Glutamatergic neuron (in vitro differentiated cells): ENCODE data around the gene ZNF385C. TPM values are rescaled to one million over a fixed set of nuclear protein-coding genes. Genes with fewer than 3 reads are reported as not detected.

Experiments
- DNase-seq: peaks from one replicate; pipeline ENCODE4 v3.0.0; 2022
- H3K27ac Mint-ChIP-seq: one replicate; pipeline ENCODE4 v1.8.0; 2020; ENCODE audit warnings: mild to moderate bottlenecking, mixed read lengths, inconsistent platforms; ENCODE audit not compliant: unreplicated experiment
- H3K27me3 Mint-ChIP-seq: one replicate; pipeline ENCODE4 v1.8.0; 2020; ENCODE audit warnings: mild to moderate bottlenecking, moderate library complexity, mixed read lengths, inconsistent platforms; ENCODE audit not compliant: unreplicated experiment
- H3K36me3 Mint-ChIP-seq: one replicate; pipeline ENCODE4 v1.8.0; 2020; ENCODE audit warnings: mild to moderate bottlenecking, mixed read lengths, inconsistent platforms; ENCODE audit not compliant: unreplicated experiment
- H3K4me1 Mint-ChIP-seq: one replicate; pipeline ENCODE4 v1.8.0; 2020; ENCODE audit warnings: mild to moderate bottlenecking, low read depth, mixed read lengths, inconsistent platforms; ENCODE audit not compliant: unreplicated experiment
- H3K4me3 Mint-ChIP-seq: one replicate; pipeline ENCODE4 v1.8.0; 2020; ENCODE audit warnings: mild to moderate bottlenecking, mixed read lengths, inconsistent platforms; ENCODE audit not compliant: unreplicated experiment
- H3K9me3 Mint-ChIP-seq: one replicate; pipeline ENCODE4 v1.8.0; 2020; ENCODE audit warnings: mild to moderate bottlenecking, moderate library complexity, mixed read lengths, inconsistent platforms; ENCODE audit not compliant: unreplicated experiment
- total RNA-seq: library from RNA; stranded (reverse); fragmentation: NEBNext Ultra II Directional; extraction: Animal tissue kit (Norgen Biotek cat#: 25700); gene quantifications from one replicate; pipeline ENCODE4 v1.2.1, GENCODE V29; 2021; ENCODE audit not compliant: unreplicated experiment
- TF ChIP-seq, protein P1 (sequence below): fragments of 200-600 bp; sonication (generic); IDR thresholded peaks from one replicate; pipeline ENCODE4 v1.5.0; 2021; ENCODE audit not compliant: partially characterized antibody, unreplicated experiment

The ZNF385C gene
- total RNA-seq, 1 donor from 2014 or later: 1.5 TPM

DNA sequence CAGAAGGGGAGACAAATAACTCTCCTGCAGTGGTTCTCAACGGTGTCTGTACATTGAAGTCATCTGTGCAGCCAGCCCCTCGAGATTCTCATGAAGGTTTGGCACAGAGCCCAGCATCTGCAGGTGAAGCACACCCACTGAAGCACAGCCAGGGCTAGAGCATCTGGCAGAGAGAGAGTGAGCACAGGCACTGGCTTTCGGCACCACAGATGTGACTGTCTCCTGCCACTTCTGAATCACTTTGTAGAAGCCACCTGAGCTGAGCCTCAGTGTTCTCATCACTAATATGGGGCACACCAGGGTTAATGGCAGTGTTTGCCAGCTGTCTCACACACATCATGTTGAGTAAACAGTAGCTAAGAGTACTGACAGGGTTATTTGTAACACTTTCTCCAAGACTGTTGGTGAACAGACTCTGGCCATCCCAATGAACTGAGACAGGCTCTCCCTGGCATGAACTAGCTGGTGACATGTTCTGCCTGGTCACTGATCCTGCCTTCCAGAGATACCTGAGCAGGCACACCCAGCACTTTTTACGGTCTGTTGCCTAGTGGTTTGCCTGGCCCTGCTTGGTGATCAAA lies 35.3 kb upstream of the ZNF385C start:
- H3K4me1 Mint-ChIP-seq: peaks cover 26% of the 10 kb centered on the region
- H3K27me3 Mint-ChIP-seq: peaks cover 2% of the 10 kb centered on the region
- no peak overlapping the region for H3K4me3 Mint-ChIP-seq
- TF ChIP-seq, protein P1, sequence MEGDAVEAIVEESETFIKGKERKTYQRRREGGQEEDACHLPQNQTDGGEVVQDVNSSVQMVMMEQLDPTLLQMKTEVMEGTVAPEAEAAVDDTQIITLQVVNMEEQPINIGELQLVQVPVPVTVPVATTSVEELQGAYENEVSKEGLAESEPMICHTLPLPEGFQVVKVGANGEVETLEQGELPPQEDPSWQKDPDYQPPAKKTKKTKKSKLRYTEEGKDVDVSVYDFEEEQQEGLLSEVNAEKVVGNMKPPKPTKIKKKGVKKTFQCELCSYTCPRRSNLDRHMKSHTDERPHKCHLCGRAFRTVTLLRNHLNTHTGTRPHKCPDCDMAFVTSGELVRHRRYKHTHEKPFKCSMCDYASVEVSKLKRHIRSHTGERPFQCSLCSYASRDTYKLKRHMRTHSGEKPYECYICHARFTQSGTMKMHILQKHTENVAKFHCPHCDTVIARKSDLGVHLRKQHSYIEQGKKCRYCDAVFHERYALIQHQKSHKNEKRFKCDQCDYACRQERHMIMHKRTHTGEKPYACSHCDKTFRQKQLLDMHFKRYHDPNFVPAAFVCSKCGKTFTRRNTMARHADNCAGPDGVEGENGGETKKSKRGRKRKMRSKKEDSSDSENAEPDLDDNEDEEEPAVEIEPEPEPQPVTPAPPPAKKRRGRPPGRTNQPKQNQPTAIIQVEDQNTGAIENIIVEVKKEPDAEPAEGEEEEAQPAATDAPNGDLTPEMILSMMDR: no peak
- peaks cover 4% of the 10 kb centered on the region for H3K36me3 Mint-ChIP-seq
- H3K27ac Mint-ChIP-seq: no peak overlapping the region
- no peak for DNase-seq
- H3K9me3 Mint-ChIP-seq: no peaks in the 10 kb centered on the region

DNA sequence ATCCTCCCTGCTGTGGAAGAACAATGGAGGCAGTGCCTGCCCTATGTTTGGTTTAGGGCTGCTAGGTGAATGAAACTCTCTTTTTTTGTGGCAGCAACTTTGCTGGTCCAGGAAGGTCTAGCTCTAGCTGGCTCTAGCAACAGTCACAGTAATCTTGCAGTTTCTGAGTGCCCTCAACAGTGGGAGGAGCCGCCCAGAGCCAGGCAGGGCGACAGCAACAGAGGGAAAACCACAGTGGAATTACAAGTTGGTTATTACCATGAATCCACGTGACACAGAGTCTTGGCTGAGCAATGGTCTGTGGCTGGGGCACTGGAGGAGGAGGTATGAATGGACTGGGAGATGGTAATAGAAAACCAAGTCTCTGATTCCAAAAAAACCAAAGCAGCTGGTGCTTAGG lies 34.7 kb upstream of the ZNF385C start:
- H3K4me3 Mint-ChIP-seq: no peak overlapping the region

DNA sequence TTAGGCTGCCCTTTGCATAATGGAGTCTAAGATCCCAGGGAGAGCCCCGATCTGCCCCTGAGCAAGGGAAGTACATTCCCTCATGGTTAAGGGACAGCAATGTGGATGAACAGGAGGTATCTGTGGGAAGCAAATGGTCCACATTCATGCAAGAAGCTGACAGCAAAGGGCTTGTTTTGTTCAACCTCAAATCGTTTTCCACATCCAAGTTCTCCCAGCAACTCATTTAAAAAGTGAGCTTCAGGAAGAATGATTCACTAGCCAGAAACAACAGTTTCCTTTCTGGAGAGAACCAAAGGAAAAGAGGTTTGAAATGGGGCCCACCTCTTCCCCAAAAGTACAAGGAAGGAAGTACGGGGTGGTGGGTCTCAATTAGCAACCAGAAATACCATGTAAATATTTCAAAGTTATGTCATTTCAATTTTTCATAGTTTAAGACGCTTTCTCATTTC lies 33.7 kb upstream of the ZNF385C start:
- TF ChIP-seq, protein P1: no peak
- Mint-ChIP-seq H3K36me3 (peaks cover 4% of the 10 kb centered on the region), H3K9me3 (no peaks in the 10 kb centered on the region), H3K27ac (no peak overlapping the region), H3K4me3 (no peak overlapping the region), H3K4me1 (peaks cover 24% of the 10 kb centered on the region), H3K27me3 (peaks cover 2% of the 10 kb centered on the region)
- DNase-seq: no peak

More for the DNA sequence above, 34.7 kb upstream of the ZNF385C start:
- Mint-ChIP-seq H3K9me3 (no peaks in the 10 kb centered on the region), H3K27ac (no peak overlapping the region), H3K36me3 (peaks cover 4% of the 10 kb centered on the region), H3K27me3 (peaks cover 2% of the 10 kb centered on the region), H3K4me1 (peaks cover 24% of the 10 kb centered on the region)
- no peak for DNase-seq
- TF ChIP-seq, protein P1: no peak

DNA sequence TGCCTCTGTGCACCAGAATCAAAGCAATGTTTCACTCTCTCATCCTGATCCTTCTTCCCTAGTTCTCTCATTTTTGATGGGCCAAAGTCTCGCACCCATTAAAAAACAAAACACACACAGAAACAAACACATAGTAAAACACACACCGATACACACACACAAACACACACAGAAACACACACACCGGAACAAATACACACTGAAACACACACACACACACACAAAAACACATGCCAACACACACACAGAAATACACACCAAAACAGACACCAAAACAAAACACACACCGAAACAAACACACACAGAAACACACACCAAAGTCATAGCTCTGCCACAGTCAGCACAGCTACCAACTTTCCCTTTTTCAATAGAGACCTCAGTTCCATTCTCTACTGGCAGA lies 33.0 kb upstream of the ZNF385C start:
- TF ChIP-seq, protein P1: no peak
- peaks cover 4% of the 10 kb centered on the region for H3K36me3 Mint-ChIP-seq
- no peak overlapping the region for H3K27ac Mint-ChIP-seq
- no peak for DNase-seq
- peaks cover 24% of the 10 kb centered on the region for H3K4me1 Mint-ChIP-seq
- H3K4me3 Mint-ChIP-seq: peak overlapping the region; percentile 16
- peaks cover 3% of the 10 kb centered on the region for H3K27me3 Mint-ChIP-seq
- H3K9me3 Mint-ChIP-seq: no peaks in the 10 kb centered on the region

DNA sequence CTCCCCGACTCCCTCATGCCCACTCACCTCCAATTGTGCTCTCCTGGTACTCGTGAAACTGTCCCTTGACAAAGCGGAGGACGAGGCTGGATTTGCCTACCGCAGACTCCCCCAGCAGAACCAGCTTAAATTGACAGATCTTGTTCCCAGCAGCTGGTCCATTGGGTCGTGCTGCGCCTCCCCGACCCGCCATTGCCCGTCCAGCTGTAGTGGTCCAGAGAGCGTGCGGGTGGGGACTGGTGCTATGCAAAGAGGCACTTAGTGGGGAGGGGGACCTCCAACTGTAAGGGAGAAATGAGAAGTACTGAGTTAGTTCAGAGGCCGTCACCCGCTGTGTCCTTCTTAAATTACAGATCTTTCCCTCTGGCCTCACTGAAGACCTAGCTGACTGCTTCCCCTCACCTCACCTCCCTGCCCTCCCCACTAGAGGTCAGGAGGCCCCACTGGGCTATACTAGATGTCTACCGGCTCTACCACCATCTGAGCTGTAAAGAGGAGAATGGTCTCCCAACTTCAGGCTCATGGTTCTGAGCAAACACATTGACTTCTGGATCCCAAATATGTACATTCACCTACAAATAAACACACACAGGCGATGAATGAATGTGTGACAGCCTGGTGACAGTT lies 32.1 kb upstream of the ZNF385C start:
- H3K4me3 Mint-ChIP-seq: no peak overlapping the region
- DNase-seq: no peak

More for the DNA sequence above, 32.1 kb upstream of the ZNF385C start:
- H3K27me3 Mint-ChIP-seq: peaks cover 5% of the 10 kb centered on the region
- no peak overlapping the region for H3K27ac Mint-ChIP-seq
- H3K36me3 Mint-ChIP-seq: peaks cover 4% of the 10 kb centered on the region
- TF ChIP-seq, protein P1: no peak
- peaks cover 24% of the 10 kb centered on the region for H3K4me1 Mint-ChIP-seq
- no peaks in the 10 kb centered on the region for H3K9me3 Mint-ChIP-seq
